A549 (cell line): ENCODE data around the gene ASZ1.

Experiments
- BHLHE40 ChIP-seq: IDR thresholded peaks from 2 replicates; pipeline ENCODE4 v1.6.1; 2012; ENCODE audit warnings: low read depth, low read length, inconsistent platforms
- CHD4 ChIP-seq: fragments of 200-600 bp; sonication (generic); IDR thresholded peaks from 2 replicates; pipeline ENCODE4 v1.6.1; 2016; ENCODE audit warnings: antibody characterized with exemption, mild to moderate bottlenecking, borderline replicate concordance
- EHMT2 ChIP-seq: fragments of 200-600 bp; sonication (generic); IDR thresholded peaks from 2 replicates; pipeline ENCODE4 v1.6.1; 2016; ENCODE audit warnings: antibody characterized with exemption, low read depth, mild to moderate bottlenecking, moderate library complexity
- MYC ChIP-seq: IDR thresholded peaks from 2 replicates; pipeline ENCODE4 v1.6.1; 2012; ENCODE audit warnings: mild to moderate bottlenecking, inconsistent platforms, low read length, improper control_type of control experiment, borderline replicate concordance
- POLR2AphosphoS2 ChIP-seq: conservative IDR thresholded peaks from 2 replicates; pipeline ENCODE4 v1.6.1; 2012; ENCODE audit warnings: low read length, improper control_type of control experiment, inconsistent platforms
- RARB ChIP-seq: fragments of 250-450 bp; sonication (Bioruptor Pico); IDR thresholded peaks from 2 replicates; pipeline ENCODE4 v1.8.0; 2021; ENCODE audit warnings: mild to moderate bottlenecking, moderate library complexity
- TF ChIP-seq, protein P1 (sequence below): fragments of >200 bp; sonication (Bioruptor Twin); formaldehyde crosslinking; IDR thresholded peaks from 3 replicates; pipeline ENCODE4 v1.5.1; 2016
- TF ChIP-seq, protein P2 (sequence below): fragments of 250-450 bp; sonication (Bioruptor Pico); IDR thresholded peaks from 2 replicates; pipeline ENCODE4 v1.5.0; 2020; ENCODE audit warnings: low read depth, mild to moderate bottlenecking, moderate library complexity

DNA sequence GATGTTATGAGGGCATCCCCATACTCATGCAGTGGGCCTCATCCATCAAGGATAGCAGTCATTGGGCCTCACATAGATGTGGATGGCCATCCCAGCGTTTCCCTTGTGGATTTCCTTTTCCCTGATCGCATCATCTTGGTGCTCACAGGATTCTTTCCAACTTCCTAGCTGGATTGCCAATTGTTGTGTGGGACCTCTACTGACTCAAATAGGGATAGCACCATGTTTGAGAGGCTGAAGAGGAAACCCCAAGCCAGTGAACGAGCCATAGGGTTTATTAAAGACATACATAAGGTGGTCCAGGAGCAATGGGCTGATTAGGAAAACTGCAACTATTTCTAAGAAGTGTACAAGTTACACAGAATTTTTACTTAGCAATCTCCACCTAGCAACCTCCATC lies 21.8 kb downstream of the ASZ1 start:
- TF ChIP-seq POLR2AphosphoS2 (no peak), RARB (CRISPR knock-in tag) (no peak), MYC (no peak), BHLHE40 (no peak), CHD4 (no peak), EHMT2 (no peak)
- TF ChIP-seq, protein P1, sequence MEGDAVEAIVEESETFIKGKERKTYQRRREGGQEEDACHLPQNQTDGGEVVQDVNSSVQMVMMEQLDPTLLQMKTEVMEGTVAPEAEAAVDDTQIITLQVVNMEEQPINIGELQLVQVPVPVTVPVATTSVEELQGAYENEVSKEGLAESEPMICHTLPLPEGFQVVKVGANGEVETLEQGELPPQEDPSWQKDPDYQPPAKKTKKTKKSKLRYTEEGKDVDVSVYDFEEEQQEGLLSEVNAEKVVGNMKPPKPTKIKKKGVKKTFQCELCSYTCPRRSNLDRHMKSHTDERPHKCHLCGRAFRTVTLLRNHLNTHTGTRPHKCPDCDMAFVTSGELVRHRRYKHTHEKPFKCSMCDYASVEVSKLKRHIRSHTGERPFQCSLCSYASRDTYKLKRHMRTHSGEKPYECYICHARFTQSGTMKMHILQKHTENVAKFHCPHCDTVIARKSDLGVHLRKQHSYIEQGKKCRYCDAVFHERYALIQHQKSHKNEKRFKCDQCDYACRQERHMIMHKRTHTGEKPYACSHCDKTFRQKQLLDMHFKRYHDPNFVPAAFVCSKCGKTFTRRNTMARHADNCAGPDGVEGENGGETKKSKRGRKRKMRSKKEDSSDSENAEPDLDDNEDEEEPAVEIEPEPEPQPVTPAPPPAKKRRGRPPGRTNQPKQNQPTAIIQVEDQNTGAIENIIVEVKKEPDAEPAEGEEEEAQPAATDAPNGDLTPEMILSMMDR = no peak
- TF ChIP-seq, protein P2, sequence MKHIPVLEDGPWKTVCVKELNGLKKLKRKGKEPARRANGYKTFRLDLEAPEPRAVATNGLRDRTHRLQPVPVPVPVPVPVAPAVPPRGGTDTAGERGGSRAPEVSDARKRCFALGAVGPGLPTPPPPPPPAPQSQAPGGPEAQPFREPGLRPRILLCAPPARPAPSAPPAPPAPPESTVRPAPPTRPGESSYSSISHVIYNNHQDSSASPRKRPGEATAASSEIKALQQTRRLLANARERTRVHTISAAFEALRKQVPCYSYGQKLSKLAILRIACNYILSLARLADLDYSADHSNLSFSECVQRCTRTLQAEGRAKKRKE (CRISPR knock-in tag) = no peak
